ENCODE results near the gene VASH2.

The VASH2 gene

GRCh38 chr1:212973426-212973825, 23.1 kb downstream of the VASH2 start:
- H3K4me3 ChIP-seq (replicated peaks in 1 of 2; ENCODE audit: low read depth in 2 of 2, low read length in 2 of 2), result no peak overlapping the region
- TF ChIP-seq CTCF (IDR thresholded peaks at IDR 0.05; ENCODE audit: low read depth, low read length), result no peak
- no peak for DNase-seq (ENCODE audit: low read depth in 2 of 2)

GRCh38 chr1:212973899-212974298, 23.6 kb downstream of the VASH2 start:
- TF ChIP-seq CTCF (IDR thresholded peaks at IDR 0.05; ENCODE audit: low read depth, low read length), result no peak
- DNase-seq (ENCODE audit: low read depth in 2 of 2), result no peak
- no peak overlapping the region for H3K4me3 ChIP-seq (replicated peaks in 1 of 2; ENCODE audit: low read depth in 2 of 2, low read length in 2 of 2)

GRCh38 chr1:212974711-212975110, 24.4 kb downstream of the VASH2 start:
- TF ChIP-seq CTCF (IDR thresholded peaks at IDR 0.05; ENCODE audit: low read depth, low read length), result no peak
- H3K4me3 ChIP-seq (replicated peaks in 1 of 2; ENCODE audit: low read depth in 2 of 2, low read length in 2 of 2), result no peak overlapping the region
- no peak for DNase-seq (ENCODE audit: low read depth in 2 of 2)

- DNase-seq (ENCODE audit: low read depth in 2 of 2), result no peak
These were observed 25.0 kb downstream of the VASH2 start for GRCh38 chr1:212975111-212975918.

GRCh38 chr1:212976586-212976985, 26.2 kb downstream of the VASH2 start:
- no peak for TF ChIP-seq CTCF (IDR thresholded peaks at IDR 0.05; ENCODE audit: low read depth, low read length)
- no peak for DNase-seq (ENCODE audit: low read depth in 2 of 2)
- no peak overlapping the region for H3K4me3 ChIP-seq (replicated peaks in 1 of 2; ENCODE audit: low read depth in 2 of 2, low read length in 2 of 2)

More at GRCh38 chr1:212975111-212975918, 25.0 kb downstream of the VASH2 start:
- TF ChIP-seq CTCF (IDR thresholded peaks at IDR 0.05; ENCODE audit: low read depth, low read length), result no peak
- no peak overlapping the region for H3K4me3 ChIP-seq (replicated peaks in 1 of 2; ENCODE audit: low read depth in 2 of 2, low read length in 2 of 2)

- H3K4me3 ChIP-seq (replicated peaks in 1 of 2; ENCODE audit: low read depth in 2 of 2, low read length in 2 of 2), result no peak overlapping the region
- no peak for DNase-seq (ENCODE audit: low read depth in 2 of 2)
- no peak for TF ChIP-seq CTCF (IDR thresholded peaks at IDR 0.05; ENCODE audit: low read depth, low read length)
These were observed 27.7 kb downstream of the VASH2 start for GRCh38 chr1:212977781-212978645.

Data from cardiac fibroblast (primary cell).